Measurements from ENCODE around the gene MGAM2. TPM values are rescaled to one million over a fixed set of nuclear protein-coding genes. Genes with fewer than 3 reads are reported as not detected.

Gene MGAM2
- total and polyA plus RNA-seq, 7 experiments from 2014 or later = 0.10 TPM; not detected in 6

GRCh38 chr7:142142702-142143101 is 31.2 kb downstream of the MGAM2 start:
- peaks cover 0 to 13% (median 8%) of the 10 kb centered on the region in 5 donors for H3K27me3 Mint-ChIP-seq
- H3K4me1 ChIP-seq (ENCODE audit: control insufficient read depth in 2 of 2, insufficient read depth in 2 of 2, low read length in 2 of 2) = no peaks in the 10 kb centered on the region
- intact Hi-C loops (cut with micrococcal nuclease) = no loop called here
- H3K36me3 ChIP-seq (ENCODE audit: control insufficient read depth in 2 of 3, insufficient read depth in 3 of 3, low read length in 3 of 3) = no peaks in the 10 kb centered on the region
- H3K4me1 Mint-ChIP-seq = peaks cover 0 to 2% (median 0%) of the 10 kb centered on the region in 7 donors
- no peaks in the 10 kb centered on the region for H3K27me3 ChIP-seq (ENCODE audit: control insufficient read depth in 2 of 2, insufficient read depth in 2 of 2, low read length in 2 of 2)
- H3K4me3 ChIP-seq (ENCODE audit: low read length) = no peak overlapping the region
- POLR2A ChIA-PET = no interaction called here
- H3K27ac Mint-ChIP-seq = no peak overlapping the region
- H3K36me3 Mint-ChIP-seq = no peaks in the 10 kb centered on the region
- H3K9me3 ChIP-seq (ENCODE audit: control insufficient read depth in 2 of 3, low read length in 3 of 3) = no peaks in the 10 kb centered on the region
- H3K4me3 Mint-ChIP-seq = no peak overlapping the region
- CTCF ChIA-PET = no interaction called here
- no peak overlapping the region for H3K27ac ChIP-seq (ENCODE audit: low read depth, low read length)
- no peaks in the 10 kb centered on the region for H3K9me3 Mint-ChIP-seq
- ATAC-seq (no peak), DNase-seq (no peak)

GRCh38 chr7:142146124-142146523 is 34.6 kb downstream of the MGAM2 start:
- peaks cover 0 to 4% (median 0%) of the 10 kb centered on the region in 11 donors for H3K9me3 Mint-ChIP-seq
- no peaks in the 10 kb centered on the region for H3K36me3 Mint-ChIP-seq
- ChIA-PET POLR2A (no interaction called here), CTCF (no interaction called here)
- Histone ChIP-seq H3K9me3 (ENCODE audit: control insufficient read depth in 2 of 3, low read length in 3 of 3) (no peaks in the 10 kb centered on the region), H3K4me3 (ENCODE audit: low read length) (no peak overlapping the region), H3K27me3 (ENCODE audit: control insufficient read depth in 2 of 2, insufficient read depth in 2 of 2, low read length in 2 of 2) (no peaks in the 10 kb centered on the region), H3K27ac (ENCODE audit: low read depth, low read length) (no peak overlapping the region), H3K4me1 (ENCODE audit: control insufficient read depth in 2 of 2, insufficient read depth in 2 of 2, low read length in 2 of 2) (no peaks in the 10 kb centered on the region), H3K36me3 (ENCODE audit: control insufficient read depth in 2 of 3, insufficient read depth in 3 of 3, low read length in 3 of 3) (no peaks in the 10 kb centered on the region)
- H3K27ac Mint-ChIP-seq = no peak overlapping the region
- no peak for ATAC-seq
- H3K4me1 Mint-ChIP-seq = no peaks in the 10 kb centered on the region
- intact Hi-C loops (cut with micrococcal nuclease) = no loop called here
- H3K4me3 Mint-ChIP-seq = no peak overlapping the region
- DNase-seq = no peak
- peaks cover 4 to 28% (median 10%) of the 10 kb centered on the region in 5 donors for H3K27me3 Mint-ChIP-seq

- no peak overlapping the region for H3K27ac Mint-ChIP-seq
- Histone ChIP-seq H3K4me1 (ENCODE audit: control insufficient read depth in 2 of 2, insufficient read depth in 2 of 2, low read length in 2 of 2) (no peaks in the 10 kb centered on the region), H3K36me3 (ENCODE audit: control insufficient read depth in 2 of 3, insufficient read depth in 3 of 3, low read length in 3 of 3) (no peaks in the 10 kb centered on the region), H3K27ac (ENCODE audit: low read depth, low read length) (no peak overlapping the region), H3K9me3 (ENCODE audit: control insufficient read depth in 2 of 3, low read length in 3 of 3) (no peaks in the 10 kb centered on the region), H3K4me3 (ENCODE audit: low read length) (no peak overlapping the region), H3K27me3 (ENCODE audit: control insufficient read depth in 2 of 2, insufficient read depth in 2 of 2, low read length in 2 of 2) (no peaks in the 10 kb centered on the region)
- CTCF ChIA-PET = no interaction called here
- H3K9me3 Mint-ChIP-seq = peaks cover 0 to 4% (median 0%) of the 10 kb centered on the region in 11 donors
- no peak overlapping the region for H3K4me3 Mint-ChIP-seq
- intact Hi-C loops (cut with micrococcal nuclease) = no loop called here
- H3K36me3 Mint-ChIP-seq = no peaks in the 10 kb centered on the region
- DNase-seq (no peak), ATAC-seq (no peak)
- no peaks in the 10 kb centered on the region for H3K4me1 Mint-ChIP-seq
- POLR2A ChIA-PET = no interaction called here
- peaks cover 0 to 28% (median 5%) of the 10 kb centered on the region in 5 donors for H3K27me3 Mint-ChIP-seq
These were observed 38.8 kb downstream of the MGAM2 start for GRCh38 chr7:142150356-142150755.

GRCh38 chr7:142150869-142151268 is 39.4 kb downstream of the MGAM2 start:
- no peak for ATAC-seq
- no peak overlapping the region for H3K4me3 Mint-ChIP-seq
- no peaks in the 10 kb centered on the region for H3K4me1 Mint-ChIP-seq
- Histone ChIP-seq H3K36me3 (ENCODE audit: control insufficient read depth in 2 of 3, insufficient read depth in 3 of 3, low read length in 3 of 3) (no peaks in the 10 kb centered on the region), H3K27ac (ENCODE audit: low read depth, low read length) (no peak overlapping the region), H3K4me3 (ENCODE audit: low read length) (no peak overlapping the region), H3K27me3 (ENCODE audit: control insufficient read depth in 2 of 2, insufficient read depth in 2 of 2, low read length in 2 of 2) (no peaks in the 10 kb centered on the region), H3K4me1 (ENCODE audit: control insufficient read depth in 2 of 2, insufficient read depth in 2 of 2, low read length in 2 of 2) (no peaks in the 10 kb centered on the region), H3K9me3 (ENCODE audit: control insufficient read depth in 2 of 3, low read length in 3 of 3) (no peaks in the 10 kb centered on the region)
- no peaks in the 10 kb centered on the region for H3K36me3 Mint-ChIP-seq
- CTCF ChIA-PET = no interaction called here
- DNase-seq = no peak
- H3K27ac Mint-ChIP-seq = no peak overlapping the region
- H3K27me3 Mint-ChIP-seq = peaks cover 0 to 26% (median 5%) of the 10 kb centered on the region in 5 donors
- H3K9me3 Mint-ChIP-seq = peaks cover 0 to 4% (median 0%) of the 10 kb centered on the region in 11 donors
- intact Hi-C loops (cut with micrococcal nuclease) = no loop called here
- POLR2A ChIA-PET = no interaction called here

GRCh38 chr7:142152076-142152475 is 40.6 kb downstream of the MGAM2 start:
- POLR2A ChIA-PET = no interaction called here
- H3K9me3 ChIP-seq (ENCODE audit: control insufficient read depth in 2 of 3, low read length in 3 of 3) = no peaks in the 10 kb centered on the region

GRCh38 chr7:142153400-142153799 is 41.9 kb downstream of the MGAM2 start:
- Mint-ChIP-seq H3K4me3 (no peak overlapping the region), H3K27ac (no peak overlapping the region), H3K36me3 (no peaks in the 10 kb centered on the region), H3K27me3 (peaks cover 0 to 15% (median 5%) of the 10 kb centered on the region in 5 donors), H3K9me3 (peaks cover 0 to under 1% (median 0%) of the 10 kb centered on the region in 11 donors), H3K4me1 (no peaks in the 10 kb centered on the region)
- ATAC-seq (no peak), DNase-seq (no peak)
- no peaks in the 10 kb centered on the region for H3K4me1 ChIP-seq (ENCODE audit: control insufficient read depth in 2 of 2, insufficient read depth in 2 of 2, low read length in 2 of 2)
- H3K36me3 ChIP-seq (ENCODE audit: control insufficient read depth in 2 of 3, insufficient read depth in 3 of 3, low read length in 3 of 3) = no peaks in the 10 kb centered on the region
- ChIA-PET CTCF (interaction anchor here (0.7 kb wide), 1 partner anchor 646 kb away, joined by 3 read pairs; no protein-coding TSS in a partner anchor), POLR2A (no interaction called here)
- H3K9me3 ChIP-seq (ENCODE audit: control insufficient read depth in 2 of 3, low read length in 3 of 3) = no peaks in the 10 kb centered on the region
- no peak overlapping the region for H3K4me3 ChIP-seq (ENCODE audit: low read length)
- H3K27ac ChIP-seq (ENCODE audit: low read depth, low read length) = no peak overlapping the region
- no peaks in the 10 kb centered on the region for H3K27me3 ChIP-seq (ENCODE audit: control insufficient read depth in 2 of 2, insufficient read depth in 2 of 2, low read length in 2 of 2)
- intact Hi-C loops (cut with micrococcal nuclease) = loop anchor here in 1 of 2 donors (2.0 kb wide), 1 partner anchor 1061 kb away; no protein-coding TSS in a partner anchor

More at GRCh38 chr7:142152076-142152475, 40.6 kb downstream of the MGAM2 start:
- no peaks in the 10 kb centered on the region for H3K4me1 Mint-ChIP-seq
- peaks cover 0 to 4% (median 0%) of the 10 kb centered on the region in 11 donors for H3K9me3 Mint-ChIP-seq
- no peaks in the 10 kb centered on the region for H3K36me3 ChIP-seq (ENCODE audit: control insufficient read depth in 2 of 3, insufficient read depth in 3 of 3, low read length in 3 of 3)
- CTCF ChIA-PET = no interaction called here
- H3K4me3 ChIP-seq (ENCODE audit: low read length) = no peak overlapping the region
- H3K4me1 ChIP-seq (ENCODE audit: control insufficient read depth in 2 of 2, insufficient read depth in 2 of 2, low read length in 2 of 2) = no peaks in the 10 kb centered on the region
- intact Hi-C loops (cut with micrococcal nuclease) = loop anchor here in 1 of 2 donors (2.0 kb wide), 1 partner anchor 1063 kb away; no protein-coding TSS in a partner anchor
- DNase-seq = no peak
- no peak overlapping the region for H3K27ac ChIP-seq (ENCODE audit: low read depth, low read length)
- no peak overlapping the region for H3K27ac Mint-ChIP-seq
- no peaks in the 10 kb centered on the region for H3K27me3 ChIP-seq (ENCODE audit: control insufficient read depth in 2 of 2, insufficient read depth in 2 of 2, low read length in 2 of 2)
- no peak for ATAC-seq
- no peaks in the 10 kb centered on the region for H3K36me3 Mint-ChIP-seq
- H3K27me3 Mint-ChIP-seq = peaks cover 0 to 22% (median 5%) of the 10 kb centered on the region in 5 donors
- no peak overlapping the region for H3K4me3 Mint-ChIP-seq

- Histone ChIP-seq H3K9me3 (ENCODE audit: control insufficient read depth in 2 of 3, low read length in 3 of 3) (no peaks in the 10 kb centered on the region), H3K4me1 (ENCODE audit: control insufficient read depth in 2 of 2, insufficient read depth in 2 of 2, low read length in 2 of 2) (no peaks in the 10 kb centered on the region), H3K4me3 (ENCODE audit: low read length) (no peak overlapping the region), H3K27me3 (ENCODE audit: control insufficient read depth in 2 of 2, insufficient read depth in 2 of 2, low read length in 2 of 2) (no peaks in the 10 kb centered on the region), H3K27ac (ENCODE audit: low read depth, low read length) (no peak overlapping the region), H3K36me3 (ENCODE audit: control insufficient read depth in 2 of 3, insufficient read depth in 3 of 3, low read length in 3 of 3) (no peaks in the 10 kb centered on the region)
- H3K4me3 Mint-ChIP-seq = no peak overlapping the region
- no peak for DNase-seq
- intact Hi-C loops (cut with micrococcal nuclease) = no loop called here
- ChIA-PET POLR2A (no interaction called here), CTCF (no interaction called here)
- ATAC-seq = no peak
- no peak overlapping the region for H3K27ac Mint-ChIP-seq
- H3K27me3 Mint-ChIP-seq = peaks cover 0 to 14% (median 5%) of the 10 kb centered on the region in 5 donors
- H3K9me3 Mint-ChIP-seq = peaks cover 0 to 2% (median 0%) of the 10 kb centered on the region in 11 donors
- H3K36me3 Mint-ChIP-seq = no peaks in the 10 kb centered on the region
- no peaks in the 10 kb centered on the region for H3K4me1 Mint-ChIP-seq
These were observed 47.4 kb downstream of the MGAM2 start for GRCh38 chr7:142158736-142159496.
